Stimulated activated CD4-positive, alpha-beta T cell treated with anti-CD3 and anti-CD28 coated beads, TNF-alpha, amount 100 ng/mL, for 4 hours (primary cell): ENCODE results near the gene SLC9A1.

Source experiments
- DNase-seq, 3 experiments: peaks; one replicate each; pipeline ENCODE4 v3.0.0-alpha.2; 2020; ENCODE audit warnings: low read depth in 3 of 3

SLC9A1 gene

DNA sequence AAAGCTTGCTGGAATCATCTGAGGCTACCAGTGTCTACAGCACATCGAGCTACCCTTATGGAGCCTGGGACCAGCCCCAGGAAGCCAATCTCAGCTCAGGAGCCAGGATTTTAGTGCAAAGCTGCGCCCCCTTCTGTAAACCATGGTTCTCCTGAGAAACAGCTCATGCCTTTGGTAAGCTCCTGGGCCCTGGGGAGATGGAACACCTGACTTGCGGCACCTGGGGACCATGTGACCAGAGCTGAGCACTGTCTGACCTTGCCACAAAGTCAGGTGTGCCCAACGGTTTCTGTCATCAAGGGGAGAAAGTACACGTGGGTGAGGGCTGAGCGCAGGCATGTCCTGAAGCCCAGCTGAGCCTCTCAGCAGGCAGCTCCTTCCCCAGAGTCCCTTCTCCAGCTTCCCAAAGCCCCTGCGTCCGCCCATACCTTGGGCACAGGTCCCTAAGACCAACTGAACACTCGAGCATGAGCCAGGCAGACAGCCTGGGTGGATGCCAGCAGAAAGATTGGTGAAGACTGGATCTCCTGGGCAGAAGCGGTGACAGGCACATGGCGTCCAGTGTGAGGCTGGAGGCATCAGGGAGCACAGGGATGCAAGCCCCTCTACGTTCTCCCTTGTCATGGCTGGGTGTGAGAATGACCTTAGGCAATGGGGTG lies 84.4 kb downstream of the SLC9A1 start:
- no peak for DNase-seq

DNA sequence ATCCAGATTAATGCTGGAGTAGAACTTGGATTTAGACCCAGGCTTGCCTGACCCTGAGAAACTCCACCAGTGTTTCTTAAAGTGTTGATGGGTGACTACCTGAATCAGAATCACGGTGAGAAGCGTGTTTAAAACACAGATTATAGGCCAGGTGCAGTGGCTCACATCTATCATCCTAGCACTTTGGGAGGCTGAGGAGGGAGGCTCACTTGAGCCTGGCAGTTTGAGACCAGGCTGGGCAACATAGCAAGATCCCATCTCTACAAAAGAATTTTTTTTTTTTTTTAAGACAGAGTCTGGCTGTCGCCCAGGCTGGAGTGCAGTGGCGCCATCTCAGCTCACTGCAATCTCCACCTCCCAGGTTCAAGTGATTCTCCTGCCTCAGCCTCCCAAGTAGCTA lies 86.0 kb downstream of the SLC9A1 start:
- no peak for DNase-seq

DNA sequence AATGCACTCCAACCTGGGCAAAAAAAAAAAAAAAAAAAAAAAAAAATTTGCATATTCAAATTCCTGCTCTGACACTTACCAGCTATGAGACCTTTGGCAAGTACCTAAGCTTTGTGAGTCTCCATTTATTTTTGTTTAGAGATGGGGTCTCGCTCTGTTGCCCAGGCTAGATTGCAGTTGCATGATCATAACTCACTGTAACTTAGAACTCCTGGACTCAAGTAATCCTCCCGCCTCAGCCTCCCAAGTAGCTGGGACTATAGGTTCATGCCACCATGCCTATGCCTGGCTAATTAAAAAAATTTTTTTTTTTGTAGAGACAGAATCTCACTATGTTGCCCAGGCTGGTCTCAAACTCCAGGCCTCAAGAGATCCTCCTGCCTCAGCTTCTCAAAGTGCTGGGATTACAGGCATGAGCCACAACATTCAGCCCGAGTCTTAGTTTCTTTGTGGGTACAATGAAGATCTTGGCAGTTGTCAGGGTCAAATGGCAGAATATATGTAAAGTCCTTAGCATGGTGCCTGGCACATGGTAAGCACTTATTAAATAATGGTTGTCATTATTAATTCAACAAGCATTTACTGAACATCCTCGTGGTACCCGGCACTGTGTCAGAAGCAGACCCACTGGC lies 88.8 kb downstream of the SLC9A1 start:
- no peak for DNase-seq

DNA sequence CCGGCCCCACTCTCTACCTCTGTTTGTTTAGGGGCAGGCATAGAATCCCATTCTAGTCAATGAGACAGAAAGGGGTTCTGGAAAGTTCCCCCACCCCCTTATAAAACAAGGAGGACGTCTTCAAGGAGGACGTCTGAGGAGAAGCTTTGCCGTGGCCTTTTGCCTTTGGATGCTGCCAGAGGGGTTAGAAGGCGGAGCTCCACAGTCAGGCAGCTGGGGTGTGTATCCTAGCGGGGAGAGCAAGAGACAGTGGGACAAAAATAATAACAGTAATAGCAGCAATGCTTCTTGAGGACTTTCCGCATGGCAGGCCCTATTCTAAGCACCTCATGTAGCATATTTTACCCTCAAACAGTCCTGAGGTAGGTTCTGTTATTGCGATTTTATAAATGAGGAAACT lies 94.0 kb downstream of the SLC9A1 start:
- no peak for DNase-seq

- DNase-seq, result no peak
Measured at GRCh38 chr1:27058966-27059669, 95.8 kb downstream of the SLC9A1 start.

- no peak for DNase-seq
Measured at GRCh38 chr1:27057801-27058625, 96.9 kb downstream of the SLC9A1 start.

GRCh38 chr1:27057389-27057788 lies 97.5 kb downstream of the SLC9A1 start:
- no peak for DNase-seq

- no peak for DNase-seq
Measured at GRCh38 chr1:27053977-27054753, 100.8 kb downstream of the SLC9A1 start.

DNA sequence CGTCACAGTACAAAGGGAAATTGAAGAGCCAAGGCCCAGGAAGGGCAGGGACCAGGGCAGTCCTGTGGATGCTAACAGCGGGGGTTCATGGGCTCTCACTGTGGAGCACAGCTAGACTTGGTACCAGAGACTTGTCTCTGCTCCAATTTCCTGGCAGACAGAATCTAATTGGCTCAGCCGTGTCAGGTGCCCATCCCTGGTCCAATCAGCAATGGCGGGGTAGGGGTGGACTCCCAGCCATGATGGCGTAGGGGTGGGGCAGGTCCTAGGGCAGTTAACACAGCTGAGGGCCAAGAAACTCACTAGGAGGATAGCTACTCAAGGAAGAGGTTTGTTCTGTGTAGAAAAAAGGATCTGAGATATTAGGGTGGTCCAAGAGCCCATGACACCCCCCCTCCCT lies 102.4 kb downstream of the SLC9A1 start:
- DNase-seq, result no peak

DNA sequence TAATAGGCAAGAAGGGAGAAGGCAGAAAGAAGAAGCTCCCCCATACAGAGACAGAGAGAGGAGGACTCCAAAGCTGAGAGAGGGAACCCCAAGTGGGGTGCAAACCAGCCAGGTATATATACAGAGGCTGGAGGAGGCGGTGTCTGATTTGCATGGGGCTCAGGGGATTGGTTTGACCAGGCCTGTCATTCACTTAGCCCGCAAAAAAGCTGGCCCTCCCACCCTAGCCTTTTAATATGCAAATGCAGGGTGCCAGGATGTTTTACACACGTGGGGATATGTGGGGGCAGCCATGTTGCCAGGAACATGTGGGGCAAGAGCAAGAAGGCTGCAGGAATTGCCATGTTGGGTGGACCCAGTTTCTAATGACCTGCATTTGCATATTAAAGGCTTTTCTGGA lies 105.3 kb downstream of the SLC9A1 start:
- no peak for DNase-seq

GRCh38 chr1:27049100-27049499 lies 105.8 kb downstream of the SLC9A1 start:
- DNase-seq, result no peak
